ENCODE measurements around the gene GALNT11.

DNA sequence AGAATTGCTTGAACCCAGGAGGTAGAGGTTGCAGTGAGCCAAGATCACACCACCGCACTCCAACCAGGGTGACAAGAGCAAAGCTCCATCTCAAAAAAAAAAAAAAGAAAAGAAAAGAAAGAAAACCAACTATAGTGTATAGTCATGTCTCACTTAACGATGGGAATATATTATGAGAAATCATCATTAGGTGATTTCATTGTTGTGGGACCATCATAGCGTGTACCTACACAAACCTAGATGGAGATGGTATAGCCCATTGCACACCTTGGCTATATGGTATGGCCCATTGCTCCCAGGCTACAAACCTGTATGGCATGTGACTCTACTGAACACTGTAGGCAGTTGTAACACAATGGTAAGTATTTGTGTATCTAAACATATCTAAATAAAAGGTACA, 8.5 kb upstream of the GALNT11 start:
- TF ChIP-seq POLR2AphosphoS5 (IDR thresholded peaks at IDR 0.05; ENCODE audit: low read depth, low read length) = no peak
- TF ChIP-seq, protein P1, sequence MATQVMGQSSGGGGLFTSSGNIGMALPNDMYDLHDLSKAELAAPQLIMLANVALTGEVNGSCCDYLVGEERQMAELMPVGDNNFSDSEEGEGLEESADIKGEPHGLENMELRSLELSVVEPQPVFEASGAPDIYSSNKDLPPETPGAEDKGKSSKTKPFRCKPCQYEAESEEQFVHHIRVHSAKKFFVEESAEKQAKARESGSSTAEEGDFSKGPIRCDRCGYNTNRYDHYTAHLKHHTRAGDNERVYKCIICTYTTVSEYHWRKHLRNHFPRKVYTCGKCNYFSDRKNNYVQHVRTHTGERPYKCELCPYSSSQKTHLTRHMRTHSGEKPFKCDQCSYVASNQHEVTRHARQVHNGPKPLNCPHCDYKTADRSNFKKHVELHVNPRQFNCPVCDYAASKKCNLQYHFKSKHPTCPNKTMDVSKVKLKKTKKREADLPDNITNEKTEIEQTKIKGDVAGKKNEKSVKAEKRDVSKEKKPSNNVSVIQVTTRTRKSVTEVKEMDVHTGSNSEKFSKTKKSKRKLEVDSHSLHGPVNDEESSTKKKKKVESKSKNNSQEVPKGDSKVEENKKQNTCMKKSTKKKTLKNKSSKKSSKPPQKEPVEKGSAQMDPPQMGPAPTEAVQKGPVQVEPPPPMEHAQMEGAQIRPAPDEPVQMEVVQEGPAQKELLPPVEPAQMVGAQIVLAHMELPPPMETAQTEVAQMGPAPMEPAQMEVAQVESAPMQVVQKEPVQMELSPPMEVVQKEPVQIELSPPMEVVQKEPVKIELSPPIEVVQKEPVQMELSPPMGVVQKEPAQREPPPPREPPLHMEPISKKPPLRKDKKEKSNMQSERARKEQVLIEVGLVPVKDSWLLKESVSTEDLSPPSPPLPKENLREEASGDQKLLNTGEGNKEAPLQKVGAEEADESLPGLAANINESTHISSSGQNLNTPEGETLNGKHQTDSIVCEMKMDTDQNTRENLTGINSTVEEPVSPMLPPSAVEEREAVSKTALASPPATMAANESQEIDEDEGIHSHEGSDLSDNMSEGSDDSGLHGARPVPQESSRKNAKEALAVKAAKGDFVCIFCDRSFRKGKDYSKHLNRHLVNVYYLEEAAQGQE (IDR thresholded peaks at IDR 0.05; ENCODE audit: insufficient read depth in 1 of 2, low read depth in 2 of 2, low read length in 2 of 2) = no peak

Data from PFSK-1 (cell line).